HG02763 (cell line): ENCODE results near the gene RASSF10.

Source experiments
- ATAC-seq: cut with Tn5 transposase; IDR thresholded peaks from one replicate; pipeline ENCODE4 v1.9.1; 2021; ENCODE audit warnings: mild to moderate bottlenecking, moderate library complexity; ENCODE audit not compliant: unreplicated experiment

The RASSF10 gene

GRCh38 chr11:13008625-13009475 lies at the start of gene RASSF10:
Gene RASSF10 (plus strand): TSS chr11:13009316. CDS start chr11:13009577, 261 bp downstream.
- no peak for ATAC-seq

GRCh38 chr11:12961615-12962014 lies 47.5 kb upstream of the RASSF10 start:
- no peak for ATAC-seq

GRCh38 chr11:12962306-12962705 lies 46.8 kb upstream of the RASSF10 start:
- ATAC-seq = no peak

- ATAC-seq = no peak
These were observed 46.1 kb upstream of the RASSF10 start for GRCh38 chr11:12963051-12963450.

- ATAC-seq = peak; percentile 47
These were observed 45.2 kb upstream of the RASSF10 start for GRCh38 chr11:12963792-12964536.

- no peak for ATAC-seq
These were observed 44.5 kb upstream of the RASSF10 start for GRCh38 chr11:12964650-12965049.

- no peak for ATAC-seq
These were observed 43.1 kb upstream of the RASSF10 start for GRCh38 chr11:12966002-12966401.

GRCh38 chr11:12968101-12968500 lies 41.0 kb upstream of the RASSF10 start:
- no peak for ATAC-seq

GRCh38 chr11:12968826-12969225 lies 40.3 kb upstream of the RASSF10 start:
- ATAC-seq = no peak

GRCh38 chr11:12971955-12972354 lies 37.2 kb upstream of the RASSF10 start:
- ATAC-seq = no peak

GRCh38 chr11:12973528-12974181 lies 35.5 kb upstream of the RASSF10 start:
- no peak for ATAC-seq

- ATAC-seq = no peak
These were observed 33.9 kb upstream of the RASSF10 start for GRCh38 chr11:12975195-12975594.

- no peak for ATAC-seq
These were observed 29.0 kb upstream of the RASSF10 start for GRCh38 chr11:12979928-12980689.

- no peak for ATAC-seq
These were observed 27.2 kb upstream of the RASSF10 start for GRCh38 chr11:12981676-12982522.

- no peak for ATAC-seq
These were observed 25.8 kb upstream of the RASSF10 start for GRCh38 chr11:12983336-12983735.

GRCh38 chr11:12986194-12986898 lies 22.8 kb upstream of the RASSF10 start:
- no peak for ATAC-seq

- no peak for ATAC-seq
These were observed 19.5 kb upstream of the RASSF10 start for GRCh38 chr11:12989428-12990161.

- ATAC-seq = no peak
These were observed 19.0 kb upstream of the RASSF10 start for GRCh38 chr11:12990162-12990480.

- ATAC-seq = no peak
These were observed 17.7 kb upstream of the RASSF10 start for GRCh38 chr11:12991426-12991825.
